ENCODE measurements around the gene NDC1.
"Not testable (repeated sequence)": the region's sequence is repeated elsewhere in the genome, so short reads cannot be mapped to it uniquely, and the experiment has no call there.

The NDC1 gene

DNA sequence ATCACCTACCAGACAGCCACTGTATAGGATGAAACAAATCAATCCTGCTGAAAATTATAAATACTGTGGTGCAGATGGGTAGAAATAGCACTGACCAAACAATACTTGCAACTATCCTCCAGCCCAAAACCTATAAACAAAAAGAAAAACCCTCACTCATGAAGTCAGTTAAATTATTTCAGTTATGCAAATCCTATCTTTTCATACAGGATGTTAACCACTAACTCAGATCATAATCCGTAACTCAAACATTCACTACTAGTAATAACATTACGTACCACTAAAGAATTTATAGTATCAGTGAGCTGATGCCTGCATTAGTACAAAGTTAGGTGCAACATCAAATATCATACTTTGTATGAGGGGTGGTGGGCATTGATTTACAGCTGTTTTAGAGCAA, 2.6 kb downstream of the NDC1 start:
- in situ Hi-C loops (cut with HindIII; ENCODE audit: low pct_ligation_motif_present, low pct_unique_long_range_greater_than_20kb, low sequenced_read_pairs) = no loop called here
- DNase-seq = no peak

DNA sequence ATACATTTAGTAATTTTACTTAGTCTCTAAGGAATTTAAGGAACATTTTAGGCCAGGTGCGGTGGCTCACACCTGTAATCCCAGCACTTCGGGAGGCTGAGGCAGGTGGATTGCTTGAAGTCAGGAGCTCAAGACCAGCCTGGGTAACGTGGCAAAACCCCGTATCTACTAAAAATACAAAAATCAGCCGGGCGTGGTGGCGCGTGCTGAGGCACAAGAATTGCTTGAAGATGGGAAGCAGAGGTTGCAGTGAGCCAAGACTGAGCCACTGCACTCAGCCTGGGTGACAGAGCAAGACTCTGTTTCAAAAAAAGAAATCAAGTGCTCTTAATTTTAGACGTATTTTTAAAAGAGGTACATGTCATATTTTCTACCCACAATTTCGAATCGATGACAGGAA, 3.3 kb downstream of the NDC1 start:
- in situ Hi-C loops (cut with HindIII; ENCODE audit: low pct_ligation_motif_present, low pct_unique_long_range_greater_than_20kb, low sequenced_read_pairs) = no loop called here
- no peak for DNase-seq

DNA sequence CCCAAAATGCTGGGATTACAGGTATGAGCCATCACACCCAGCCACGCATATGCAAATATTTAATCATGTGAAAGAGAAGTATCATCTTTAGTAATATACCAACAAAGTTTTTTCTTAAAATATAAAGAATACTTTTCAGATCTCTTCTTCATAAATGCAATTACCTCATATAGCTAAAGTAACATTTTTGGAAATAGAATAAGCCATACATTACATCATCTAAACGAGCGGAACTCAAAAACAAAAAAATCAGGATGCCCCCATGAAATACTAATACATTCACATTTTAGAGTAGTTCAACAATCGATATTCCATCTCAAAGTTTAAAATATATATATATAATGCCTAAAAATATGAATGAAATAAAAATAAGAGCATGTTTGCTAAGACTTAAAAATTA, 4.7 kb downstream of the NDC1 start:
- DNase-seq = no peak
- in situ Hi-C loops (cut with HindIII; ENCODE audit: low pct_ligation_motif_present, low pct_unique_long_range_greater_than_20kb, low sequenced_read_pairs) = no loop called here

DNA sequence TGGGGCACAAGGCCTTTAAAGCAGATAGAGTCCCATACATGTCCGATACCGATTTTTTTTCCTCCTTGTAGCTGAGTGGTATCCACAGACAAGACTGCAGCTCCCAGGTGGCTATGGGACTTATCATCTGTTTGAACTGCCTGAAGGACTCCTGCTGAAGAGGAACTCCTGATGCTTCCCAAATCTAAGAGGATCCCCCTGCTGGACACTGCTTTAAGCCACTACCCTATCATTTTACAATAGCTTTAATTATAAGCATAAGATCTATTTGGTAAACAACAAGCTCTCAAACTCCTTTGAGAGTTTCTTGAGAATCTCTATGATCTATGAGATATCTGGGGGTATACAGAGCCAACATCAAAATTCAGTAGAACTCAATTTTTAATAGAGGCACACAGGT, 11.7 kb downstream of the NDC1 start:
- DNase-seq = peak; percentile 4
- in situ Hi-C loops (cut with HindIII; ENCODE audit: low pct_ligation_motif_present, low pct_unique_long_range_greater_than_20kb, low sequenced_read_pairs) = no loop called here

DNA sequence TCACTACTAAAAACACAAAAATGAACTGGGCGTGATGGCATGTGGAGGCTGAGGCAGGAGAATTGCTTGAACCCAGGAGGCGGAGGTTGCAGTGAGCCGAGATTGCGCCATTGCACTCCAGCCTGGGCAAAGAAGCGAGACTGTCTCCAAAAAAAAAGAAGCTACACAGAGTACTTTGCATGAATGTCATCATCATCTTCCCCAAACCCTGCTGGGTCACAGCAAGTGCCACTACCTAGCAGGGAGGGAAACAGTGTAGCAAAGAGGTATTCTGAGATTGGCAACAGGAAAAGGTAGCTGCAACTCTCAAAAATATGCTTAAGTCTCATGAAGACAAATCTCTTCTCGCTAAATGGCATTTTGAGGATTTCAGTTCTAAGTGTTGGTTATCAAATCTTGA, 12.8 kb downstream of the NDC1 start:
- in situ Hi-C loops (cut with HindIII; ENCODE audit: low pct_ligation_motif_present, low pct_unique_long_range_greater_than_20kb, low sequenced_read_pairs) = no loop called here
- DNase-seq = no peak

DNA sequence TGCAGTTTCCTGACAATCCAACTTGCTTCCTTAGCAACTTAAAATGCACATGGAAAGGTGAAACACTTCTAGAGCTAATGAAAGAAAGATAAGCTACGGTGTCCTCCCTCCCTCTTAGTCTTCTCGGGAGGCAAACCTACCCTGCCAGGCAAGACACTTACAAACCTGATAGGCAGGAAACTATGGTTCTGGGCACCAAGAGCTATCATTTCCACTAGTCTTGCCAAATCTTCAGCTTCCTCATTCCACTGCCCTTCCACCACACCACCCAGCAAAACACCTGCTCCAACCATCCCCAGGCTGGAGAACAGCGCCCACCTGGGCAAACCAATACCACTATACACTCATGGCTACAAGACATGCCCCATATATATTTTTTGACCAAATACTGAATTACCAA, 15.2 kb downstream of the NDC1 start:
- in situ Hi-C loops (cut with HindIII; ENCODE audit: low pct_ligation_motif_present, low pct_unique_long_range_greater_than_20kb, low sequenced_read_pairs) = no loop called here
- DNase-seq = no peak

DNA sequence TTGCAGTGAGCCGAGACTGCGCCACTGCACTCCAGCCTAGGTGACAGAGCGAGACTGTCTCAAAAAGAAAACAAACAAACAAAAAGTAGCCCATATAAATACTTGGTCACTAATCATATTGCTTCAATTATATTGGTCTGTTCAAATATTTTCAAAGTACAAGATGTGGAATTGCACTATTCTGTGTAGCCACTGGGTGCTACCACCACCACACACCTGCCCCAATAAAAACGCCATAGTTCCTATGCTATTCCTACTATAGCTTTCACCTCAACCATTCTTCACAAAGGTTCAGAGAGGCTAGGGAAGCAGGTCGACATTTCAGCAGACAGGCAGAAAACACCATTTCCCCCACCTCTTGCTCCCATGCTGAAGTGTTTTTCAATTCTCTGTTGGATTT, 16.7 kb downstream of the NDC1 start:
- in situ Hi-C loops (cut with HindIII; ENCODE audit: low pct_ligation_motif_present, low pct_unique_long_range_greater_than_20kb, low sequenced_read_pairs) = no loop called here

DNA sequence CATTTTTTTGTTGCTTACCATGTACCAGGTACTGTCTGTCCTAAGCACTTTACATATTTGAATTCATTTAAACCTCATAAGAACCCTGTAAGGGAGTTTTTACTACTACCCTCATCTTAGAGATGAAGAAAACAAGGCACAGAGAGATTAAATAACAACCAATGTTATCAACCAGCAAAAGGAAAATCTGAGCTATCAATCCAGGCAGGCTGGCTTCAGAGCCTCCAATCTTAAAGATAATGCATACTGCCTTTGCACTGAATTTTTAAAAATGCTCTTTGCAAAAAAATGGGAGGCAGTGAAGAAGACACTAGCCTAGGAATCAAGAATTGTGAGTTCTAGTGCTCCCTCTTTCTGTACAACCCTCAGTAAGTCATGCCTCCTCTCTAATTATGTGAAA, 18.7 kb downstream of the NDC1 start:
- no peak for DNase-seq
- in situ Hi-C loops (cut with HindIII; ENCODE audit: low pct_ligation_motif_present, low pct_unique_long_range_greater_than_20kb, low sequenced_read_pairs) = no loop called here

More for the DNA sequence above, 16.7 kb downstream of the NDC1 start:
- DNase-seq = no peak

DNA sequence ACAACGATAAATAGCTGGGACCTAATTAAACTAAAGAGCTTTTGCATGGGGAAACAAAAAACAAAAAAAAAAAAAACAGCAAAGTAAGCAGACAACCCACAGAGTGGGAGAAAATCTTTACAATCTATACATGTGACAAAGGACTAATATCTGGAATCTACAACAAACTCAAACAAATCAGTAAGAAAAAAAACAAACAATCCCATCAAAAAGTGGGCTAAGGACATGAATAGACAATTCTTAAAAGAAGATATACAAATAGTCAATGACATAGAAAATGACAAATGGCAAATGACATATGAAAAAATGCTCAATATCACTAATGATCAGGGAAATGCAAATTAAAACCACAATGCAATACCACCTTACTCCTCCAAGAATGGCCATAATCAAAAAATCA, 21.5 kb downstream of the NDC1 start:
- in situ Hi-C loops (cut with HindIII; ENCODE audit: low pct_ligation_motif_present, low pct_unique_long_range_greater_than_20kb, low sequenced_read_pairs); DNase-seq: not testable (repeated sequence)

DNA sequence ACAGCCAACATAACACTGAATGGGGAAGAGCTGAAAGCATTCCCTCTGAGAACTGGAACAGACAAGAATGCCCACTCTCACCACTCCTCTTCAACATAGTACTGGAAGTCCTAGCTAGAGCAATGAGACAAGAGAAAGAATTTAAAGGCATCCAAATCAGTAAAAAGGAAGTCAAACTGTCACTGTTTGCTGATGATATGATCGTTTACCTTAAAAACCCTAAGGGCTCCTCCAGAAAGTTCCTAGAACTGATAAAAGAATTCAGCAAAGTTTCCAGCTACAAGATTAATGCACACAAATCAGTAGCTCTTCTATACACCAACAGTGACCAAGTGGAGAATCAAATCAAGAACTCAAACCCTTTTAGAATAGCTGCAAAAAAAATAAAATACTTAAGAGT, 22.6 kb downstream of the NDC1 start:
- DNase-seq; in situ Hi-C loops (cut with HindIII; ENCODE audit: low pct_ligation_motif_present, low pct_unique_long_range_greater_than_20kb, low sequenced_read_pairs): not testable (repeated sequence)

DNA sequence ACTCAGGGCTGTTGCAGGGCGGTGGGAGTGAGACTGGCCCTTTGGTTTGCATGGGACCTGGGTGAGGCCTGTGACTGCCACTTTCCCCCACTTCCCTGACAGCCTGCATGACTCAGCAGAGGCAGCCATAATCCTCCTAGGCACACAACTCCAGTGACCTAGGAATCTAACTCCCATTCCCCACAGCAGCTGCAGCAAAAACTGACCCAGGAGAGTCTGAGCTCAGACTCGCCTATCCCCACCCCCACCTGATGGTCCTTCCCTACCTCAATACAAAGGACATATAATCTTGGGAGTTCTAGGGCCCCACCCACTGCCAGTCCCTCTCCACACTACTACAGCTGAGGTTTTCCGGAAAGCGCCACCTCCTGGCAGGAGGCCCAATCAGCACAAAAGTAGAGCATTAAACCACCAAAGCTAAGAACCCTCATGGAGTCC, 26.7 kb downstream of the NDC1 start:
- in situ Hi-C loops (cut with HindIII; ENCODE audit: low pct_ligation_motif_present, low pct_unique_long_range_greater_than_20kb, low sequenced_read_pairs) = no loop called here
- peak; percentile 28 for DNase-seq

DNA sequence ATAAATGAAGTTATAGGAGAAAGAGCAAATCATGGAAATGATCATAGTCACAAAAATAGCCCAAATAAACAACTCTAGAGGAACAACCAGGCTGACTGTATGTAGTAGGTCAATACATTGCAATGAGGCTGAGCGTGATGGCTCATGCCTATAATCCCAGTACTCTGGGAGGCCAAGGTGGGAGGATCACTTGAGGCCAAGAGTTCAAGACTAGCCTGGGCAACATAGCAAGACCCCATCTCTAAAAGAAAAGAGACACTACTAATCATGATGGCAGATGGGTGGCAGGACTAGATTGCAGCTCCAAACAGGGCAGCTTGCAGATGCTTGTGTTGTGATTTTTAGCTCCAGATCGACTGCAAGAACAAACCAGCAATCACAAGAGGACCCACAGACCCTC, 27.6 kb downstream of the NDC1 start:
- in situ Hi-C loops (cut with HindIII; ENCODE audit: low pct_ligation_motif_present, low pct_unique_long_range_greater_than_20kb, low sequenced_read_pairs) = no loop called here

DNA sequence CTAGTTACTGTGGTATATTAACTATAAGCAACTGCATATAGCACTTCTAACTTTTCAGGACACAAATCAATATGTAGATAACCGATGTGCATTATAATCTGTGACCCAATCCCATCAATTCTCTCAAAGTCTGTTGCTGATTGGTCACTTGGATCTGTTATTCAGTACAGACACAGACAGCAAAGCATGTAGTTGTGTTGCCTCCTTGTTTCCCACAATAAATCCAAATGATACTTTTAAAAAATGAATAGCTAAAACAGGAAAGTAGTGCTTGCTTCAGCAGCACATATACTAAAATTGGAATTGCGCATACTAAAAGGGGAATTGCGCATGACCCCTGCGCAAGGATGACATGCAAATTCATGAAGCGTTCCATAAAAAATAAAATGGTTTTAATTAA, 28.1 kb downstream of the NDC1 start:
- in situ Hi-C loops (cut with HindIII; ENCODE audit: low pct_ligation_motif_present, low pct_unique_long_range_greater_than_20kb, low sequenced_read_pairs) = no loop called here
- no peak for DNase-seq

More for the DNA sequence above, 27.6 kb downstream of the NDC1 start:
- DNase-seq = no peak

DNA sequence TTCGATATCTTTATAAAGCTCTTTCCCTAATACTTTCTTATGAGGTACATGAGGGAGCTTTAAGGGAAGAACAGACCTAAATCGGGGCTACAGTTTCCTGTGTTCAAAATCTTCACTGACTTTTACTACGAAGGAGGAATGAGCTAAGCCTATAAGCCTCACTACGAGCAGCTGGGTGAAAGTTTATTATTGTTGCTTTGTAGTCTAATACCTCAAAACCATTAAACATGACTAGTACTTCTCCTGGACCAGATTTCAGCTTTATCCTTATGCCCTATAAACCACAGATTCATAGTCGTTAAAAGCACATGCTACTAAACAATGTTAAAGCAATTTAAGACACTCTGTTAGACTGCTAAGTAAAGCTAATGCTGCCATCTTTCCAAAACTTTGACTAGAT, 30.2 kb downstream of the NDC1 start:
- no peak for DNase-seq

DNA sequence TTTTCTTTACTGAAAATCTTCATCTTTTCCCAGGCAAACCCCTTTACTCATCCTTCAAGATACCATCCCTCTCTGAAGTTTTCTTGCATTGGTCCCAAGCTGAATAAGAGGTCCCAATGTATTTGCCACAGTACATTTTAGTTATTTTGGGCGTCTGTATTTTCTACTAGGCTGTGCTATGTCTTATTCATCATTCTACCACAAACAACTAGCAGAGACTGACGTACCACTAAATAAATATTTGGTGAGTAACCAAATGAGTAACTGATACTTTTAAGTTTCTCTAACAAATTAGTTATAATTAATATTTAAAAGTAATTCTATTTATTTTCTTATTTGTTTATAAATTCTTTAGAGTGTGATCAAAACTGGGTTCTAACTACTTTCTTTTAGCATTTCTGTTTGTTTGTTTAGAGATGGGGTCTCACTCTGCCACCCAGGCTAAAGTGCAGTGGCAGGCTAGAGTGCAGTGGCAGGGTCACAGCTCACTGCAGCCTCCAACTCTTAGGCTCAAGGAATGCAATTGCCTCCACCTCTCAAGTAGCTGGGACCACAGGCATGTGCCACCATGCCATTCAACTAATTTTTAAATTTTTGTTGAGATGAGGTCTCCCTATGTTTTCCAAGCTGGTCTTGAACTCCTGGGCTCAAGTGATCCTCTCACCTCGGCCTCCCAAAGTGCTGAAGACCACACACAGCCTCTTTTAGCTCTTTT, 33.1 kb downstream of the NDC1 start:
- in situ Hi-C loops (cut with HindIII; ENCODE audit: low pct_ligation_motif_present, low pct_unique_long_range_greater_than_20kb, low sequenced_read_pairs) = no loop called here
- no peak for DNase-seq

More for the DNA sequence above, 30.2 kb downstream of the NDC1 start:
- in situ Hi-C loops (cut with HindIII; ENCODE audit: low pct_ligation_motif_present, low pct_unique_long_range_greater_than_20kb, low sequenced_read_pairs) = no loop called here

DNA sequence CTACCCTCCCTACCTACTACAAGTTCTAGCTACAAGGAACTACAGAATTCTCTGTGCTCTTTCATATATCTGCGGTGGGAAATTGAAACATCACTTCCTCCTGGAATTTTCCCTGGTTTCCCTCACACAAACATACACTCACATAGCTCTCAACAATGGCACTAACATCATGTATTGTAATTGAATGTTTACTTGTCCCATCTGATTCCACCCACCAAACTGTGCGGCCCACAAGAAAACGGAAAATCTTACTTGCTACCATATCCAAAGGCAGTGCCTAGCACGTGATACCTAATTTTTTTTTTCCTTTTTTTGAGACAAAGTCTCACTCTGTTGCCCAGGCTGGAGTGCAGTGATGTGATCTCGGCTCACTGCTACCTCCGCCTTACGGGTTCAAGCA, 33.9 kb downstream of the NDC1 start:
- in situ Hi-C loops (cut with HindIII; ENCODE audit: low pct_ligation_motif_present, low pct_unique_long_range_greater_than_20kb, low sequenced_read_pairs) = no loop called here

DNA sequence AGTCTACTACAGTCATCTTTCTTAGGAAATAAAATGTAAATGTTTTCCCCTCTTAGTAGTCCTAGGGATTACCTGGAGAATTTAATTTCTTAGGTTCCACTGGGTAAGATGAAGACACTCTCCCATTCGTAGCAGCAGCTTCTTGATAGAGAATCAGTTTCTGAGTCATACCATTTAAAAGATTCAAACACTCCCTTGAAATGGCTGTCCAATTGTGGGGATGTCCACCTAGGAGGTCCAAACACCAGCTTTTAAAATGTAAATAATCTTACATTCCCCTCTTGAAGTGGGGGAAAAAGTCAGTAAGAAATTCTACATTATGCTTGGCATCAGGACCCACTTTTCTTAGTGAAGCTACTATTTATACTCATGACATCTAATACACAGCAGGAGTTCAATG, 37.5 kb downstream of the NDC1 start:
- no peak for DNase-seq
- in situ Hi-C loops (cut with HindIII; ENCODE audit: low pct_ligation_motif_present, low pct_unique_long_range_greater_than_20kb, low sequenced_read_pairs) = no loop called here

More for the DNA sequence above, 33.9 kb downstream of the NDC1 start:
- DNase-seq = no peak

DNA sequence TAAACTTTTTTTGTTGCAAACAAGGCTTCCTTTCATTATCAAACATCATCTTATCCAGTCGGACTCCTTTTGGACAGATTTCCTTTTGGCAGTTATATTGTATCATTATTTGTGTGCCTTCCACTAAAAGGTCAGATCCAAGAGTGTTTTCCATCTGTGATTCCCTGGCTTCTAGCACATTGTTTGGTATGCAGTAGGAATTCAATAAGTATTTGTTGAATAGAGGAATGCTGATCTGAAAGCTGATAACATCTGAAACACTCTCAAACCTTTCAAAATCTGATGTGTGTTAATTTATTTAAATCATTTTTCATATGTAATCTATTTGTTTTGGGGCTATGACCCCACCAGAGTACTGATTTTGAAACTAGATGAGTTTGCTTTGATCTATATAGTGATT, 39.0 kb downstream of the NDC1 start:
- in situ Hi-C loops (cut with HindIII; ENCODE audit: low pct_ligation_motif_present, low pct_unique_long_range_greater_than_20kb, low sequenced_read_pairs) = no loop called here
- DNase-seq = no peak

DNA sequence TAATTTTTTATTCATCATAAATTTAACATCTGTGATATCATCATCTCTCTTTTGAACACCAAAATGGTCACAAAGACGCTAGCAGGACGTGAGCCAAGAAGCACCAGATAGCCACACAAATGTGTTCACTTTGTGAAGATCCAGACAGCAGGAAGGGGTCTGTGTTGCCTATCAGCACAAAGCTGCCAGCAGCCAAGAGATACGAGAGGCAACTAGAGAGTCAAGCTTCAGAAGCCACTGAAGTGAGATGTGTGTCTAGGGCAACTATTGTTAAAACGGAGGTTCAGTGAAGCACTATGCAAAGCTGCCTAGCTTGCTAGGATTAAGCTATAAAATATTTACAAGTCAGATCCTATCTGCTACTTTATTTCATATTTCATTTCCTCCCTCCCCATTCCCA, 45.3 kb downstream of the NDC1 start:
- in situ Hi-C loops (cut with HindIII; ENCODE audit: low pct_ligation_motif_present, low pct_unique_long_range_greater_than_20kb, low sequenced_read_pairs) = no loop called here
- no peak for DNase-seq

DNA sequence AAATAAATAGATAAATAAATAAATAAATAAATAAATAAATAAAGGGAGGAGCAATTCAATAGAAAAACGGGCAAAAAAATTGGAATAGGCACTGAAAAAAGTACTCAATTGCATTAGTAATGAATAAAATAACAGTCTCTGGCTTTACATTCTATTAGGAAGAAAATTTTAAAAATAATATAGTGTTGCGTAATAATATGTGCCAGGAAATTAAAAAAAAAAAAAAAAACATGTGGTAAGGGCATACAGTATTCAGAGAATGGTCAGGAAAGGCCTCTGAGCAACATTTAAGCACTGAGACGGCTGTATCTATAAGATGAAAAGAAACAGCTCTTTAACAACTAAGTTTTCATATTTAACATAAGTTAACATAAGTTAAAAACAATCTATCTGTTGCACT, 50.4 kb downstream of the NDC1 start:
- in situ Hi-C loops (cut with HindIII; ENCODE audit: low pct_ligation_motif_present, low pct_unique_long_range_greater_than_20kb, low sequenced_read_pairs) = no loop called here
- no peak for DNase-seq

DNA sequence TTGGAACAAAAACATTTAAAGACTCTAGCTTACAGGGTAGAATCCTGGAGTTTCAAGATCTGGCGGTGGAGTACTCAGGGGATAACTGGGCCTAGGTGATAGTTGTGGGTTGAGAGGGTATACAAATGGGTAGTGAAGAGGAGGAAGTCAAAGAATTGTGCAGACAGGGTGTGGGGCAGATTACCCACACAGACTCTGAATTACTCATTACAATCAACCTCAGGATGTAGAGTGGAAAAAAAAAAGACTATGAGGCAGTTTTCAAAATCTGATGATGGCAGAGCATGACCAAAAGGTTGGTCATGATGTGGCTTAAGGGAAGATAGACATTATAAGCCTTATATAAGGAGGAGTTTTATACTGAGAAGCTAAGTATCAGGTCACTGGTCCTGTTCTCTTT, 55.0 kb downstream of the NDC1 start:
- no peak for DNase-seq
- in situ Hi-C loops (cut with HindIII; ENCODE audit: low pct_ligation_motif_present, low pct_unique_long_range_greater_than_20kb, low sequenced_read_pairs) = no loop called here

Measured in ACHN (cell line).